Fibroblast of mammary gland (primary cell): ENCODE measurements around the gene CXorf58.
A peak's percentile ranks its signal among the peaks of the same experiment; 100 is the strongest.

ENCODE experiments used
- DNase-seq: peaks from one replicate; pipeline ENCODE4 v3.0.0-alpha.2; 2010; ENCODE audit warnings: low read depth
- H3K4me3 ChIP-seq: 2 replicates; pipeline ENCODE4 v1.5.1; 2011; ENCODE audit warnings: low read depth, mild to moderate bottlenecking, low read length, moderate library complexity; ENCODE audit not compliant: control insufficient read depth
- CTCF ChIP-seq: conservative IDR thresholded peaks from 2 replicates; pipeline ENCODE4 v1.5.1; 2011; ENCODE audit warnings: low read depth, low read length, inconsistent platforms; ENCODE audit not compliant: control insufficient read depth, insufficient read depth

CXorf58 gene

GRCh38 chrX:23919148-23919547 lies 11.3 kb downstream of the CXorf58 start:
- H3K4me3 ChIP-seq = no peak overlapping the region
- no peak for TF ChIP-seq CTCF
- no peak for DNase-seq

- H3K4me3 ChIP-seq = no peak overlapping the region
- peak; percentile 33 for DNase-seq
- peak; percentile 19 for TF ChIP-seq CTCF
These were observed 12.0 kb downstream of the CXorf58 start for GRCh38 chrX:23919706-23920320.

- H3K4me3 ChIP-seq = no peak overlapping the region
- no peak for DNase-seq
- TF ChIP-seq CTCF = no peak
These were observed 18.2 kb downstream of the CXorf58 start for GRCh38 chrX:23926015-23926414.

GRCh38 chrX:23930894-23931604 lies 23.2 kb downstream of the CXorf58 start:
- no peak for DNase-seq
- TF ChIP-seq CTCF = no peak
- no peak overlapping the region for H3K4me3 ChIP-seq

- no peak for DNase-seq
- TF ChIP-seq CTCF = no peak
- no peak overlapping the region for H3K4me3 ChIP-seq
These were observed 24.2 kb downstream of the CXorf58 start for GRCh38 chrX:23932046-23932445.

GRCh38 chrX:23935106-23935505 lies 27.3 kb downstream of the CXorf58 start:
- DNase-seq = peak; percentile 66
- TF ChIP-seq CTCF = no peak
- peak overlapping the region; percentile 1 for H3K4me3 ChIP-seq
